HG03571 (cell line): Measurements from ENCODE around the gene WHAMM.
"Not testable (repeated sequence)": the region's sequence is repeated elsewhere in the genome, so short reads cannot be mapped to it uniquely, and the experiment has no call there.

Experiments
- ATAC-seq: cut with Tn5 transposase; IDR thresholded peaks from one replicate; pipeline ENCODE4 v1.9.1; 2021; ENCODE audit not compliant: unreplicated experiment

The WHAMM gene

GRCh38 chr15:82856397-82857170, 47.2 kb downstream of the WHAMM start:
- no peak for ATAC-seq

- no peak for ATAC-seq
Measured at GRCh38 chr15:82858932-82859331, 49.5 kb downstream of the WHAMM start.

DNA sequence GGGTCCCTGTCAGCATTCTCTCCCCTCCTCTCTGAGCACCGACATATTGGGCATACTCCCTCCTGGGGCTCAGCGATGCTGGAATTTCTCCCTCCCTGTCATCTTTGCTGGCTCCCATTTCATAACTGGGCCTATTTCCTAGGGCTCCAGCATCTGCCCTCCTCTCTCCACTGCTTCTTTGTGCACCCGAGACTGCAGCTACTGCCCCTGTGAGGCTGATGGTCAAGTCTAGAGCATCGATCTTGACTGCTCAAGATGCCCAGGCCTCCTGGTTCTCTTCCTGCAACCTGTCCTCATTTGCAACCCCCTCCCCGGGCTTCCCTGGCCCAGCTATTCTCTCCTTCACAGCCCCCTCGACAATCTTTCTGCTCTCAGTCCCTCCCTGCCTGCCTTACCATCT, 53.5 kb downstream of the WHAMM start:
- ATAC-seq, result no peak

GRCh38 chr15:82864967-82865366, 55.5 kb downstream of the WHAMM start:
- ATAC-seq, result no peak

DNA sequence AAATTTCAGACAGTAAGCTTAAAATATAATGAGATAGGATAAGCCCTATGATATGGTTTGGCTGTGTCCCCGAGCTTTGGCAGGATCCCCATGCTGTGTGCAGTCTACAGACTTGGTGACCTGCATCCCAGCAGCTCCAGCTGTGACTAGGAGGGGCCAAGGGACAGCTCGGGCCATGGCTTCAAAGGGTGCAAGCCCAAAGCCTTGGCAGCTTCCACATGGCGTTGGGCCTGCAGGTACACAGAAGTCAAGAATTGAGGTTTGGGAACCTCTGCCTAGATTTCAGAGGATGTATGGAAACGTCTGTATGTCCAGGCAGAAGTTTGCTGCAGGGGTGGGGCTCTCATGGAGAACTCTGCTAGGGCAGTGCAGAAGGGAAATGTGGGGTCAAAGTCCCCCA, 56.2 kb downstream of the WHAMM start:
- ATAC-seq, result not testable (repeated sequence)

- not testable (repeated sequence) for ATAC-seq
Measured at GRCh38 chr15:82865981-82866380, 56.6 kb downstream of the WHAMM start.

DNA sequence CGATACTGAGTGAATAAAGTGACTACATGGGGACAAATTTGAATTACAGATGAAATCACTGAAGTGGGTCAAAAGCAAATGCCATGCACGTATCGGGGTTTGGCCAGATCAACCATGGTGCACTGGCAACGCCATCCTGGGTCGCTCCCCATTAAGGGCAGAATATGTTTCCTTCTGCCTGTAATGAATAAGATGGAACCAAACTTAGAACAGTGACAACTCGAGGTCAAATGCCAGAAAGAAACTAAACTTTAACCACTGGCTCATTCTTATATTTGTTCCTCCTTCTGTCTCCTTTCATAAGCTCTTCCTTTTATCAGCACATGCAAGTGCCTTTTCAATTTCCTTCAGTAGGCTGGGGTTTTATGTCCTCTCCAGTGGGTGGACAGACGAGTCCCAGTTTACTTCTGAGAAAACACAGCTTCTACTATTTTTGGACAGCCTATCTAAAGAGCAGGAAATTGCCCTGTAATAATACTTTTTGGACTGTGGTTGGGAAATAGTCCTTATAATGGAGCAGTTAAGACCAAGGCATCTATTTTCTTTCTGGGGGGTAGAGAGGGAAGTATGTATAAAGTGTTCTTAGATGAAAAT, 61.4 kb downstream of the WHAMM start:
- ATAC-seq, result no peak

DNA sequence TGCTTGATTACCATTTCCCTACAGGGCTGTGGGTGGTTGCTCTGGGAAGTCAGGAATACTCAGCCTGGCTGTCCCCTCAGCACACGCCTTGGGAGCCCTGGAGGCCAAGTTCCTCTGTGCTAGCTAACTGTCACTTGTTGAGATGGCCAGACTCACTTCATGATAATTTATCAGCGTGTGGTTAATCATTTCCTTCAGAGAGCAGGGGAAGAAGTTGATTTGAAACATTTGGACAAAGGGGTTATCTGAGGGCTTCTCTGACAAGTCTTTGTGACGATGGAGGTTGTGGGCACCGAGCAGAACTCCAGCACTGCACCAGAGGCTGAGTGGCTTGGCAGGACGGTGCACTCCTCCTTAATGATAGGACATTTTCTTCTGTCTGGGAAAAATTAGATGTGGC, 61.9 kb downstream of the WHAMM start:
- ATAC-seq, result no peak

GRCh38 chr15:82871832-82872484, 62.5 kb downstream of the WHAMM start:
- no peak for ATAC-seq

- no peak for ATAC-seq
Measured at GRCh38 chr15:82873000-82873680, 63.7 kb downstream of the WHAMM start.

DNA sequence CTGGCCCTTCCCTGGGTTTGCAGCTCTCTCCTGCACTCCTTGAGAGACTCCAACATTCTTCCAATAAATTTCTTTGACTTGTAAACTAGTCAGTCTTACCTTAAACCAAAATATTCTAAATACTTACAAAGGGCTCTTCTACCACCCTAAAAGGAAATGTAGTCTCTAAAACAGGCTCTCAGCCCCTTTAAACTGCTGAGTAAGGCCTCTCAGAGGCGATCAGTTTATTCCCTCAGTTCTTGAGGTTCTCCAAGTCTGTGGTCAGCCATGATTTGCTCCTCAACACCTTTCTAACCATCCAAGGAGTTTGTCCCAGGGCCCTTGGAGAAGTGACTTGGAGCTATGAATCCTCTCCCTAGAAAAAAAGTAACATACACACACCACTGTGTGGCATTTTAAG, 64.8 kb downstream of the WHAMM start:
- no peak for ATAC-seq

DNA sequence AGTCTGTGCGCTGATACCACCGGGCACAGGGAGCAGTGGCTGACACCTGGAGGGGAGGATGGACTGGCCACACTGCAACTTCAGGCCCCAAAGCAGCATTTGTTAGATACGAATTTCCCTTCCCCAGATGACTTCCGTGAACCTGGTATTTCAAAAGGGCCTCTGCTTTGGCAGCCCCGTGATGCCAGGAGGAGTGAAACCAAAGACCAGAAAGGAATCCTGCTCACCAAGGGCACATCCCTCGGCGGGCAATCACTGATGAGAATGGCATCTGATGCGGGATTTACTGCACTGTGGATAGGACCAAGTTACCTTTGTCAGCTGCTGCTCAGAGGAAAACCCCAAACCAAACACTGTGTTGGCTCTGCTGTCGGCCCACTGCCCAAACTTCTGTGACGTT, 65.5 kb downstream of the WHAMM start:
- no peak for ATAC-seq

DNA sequence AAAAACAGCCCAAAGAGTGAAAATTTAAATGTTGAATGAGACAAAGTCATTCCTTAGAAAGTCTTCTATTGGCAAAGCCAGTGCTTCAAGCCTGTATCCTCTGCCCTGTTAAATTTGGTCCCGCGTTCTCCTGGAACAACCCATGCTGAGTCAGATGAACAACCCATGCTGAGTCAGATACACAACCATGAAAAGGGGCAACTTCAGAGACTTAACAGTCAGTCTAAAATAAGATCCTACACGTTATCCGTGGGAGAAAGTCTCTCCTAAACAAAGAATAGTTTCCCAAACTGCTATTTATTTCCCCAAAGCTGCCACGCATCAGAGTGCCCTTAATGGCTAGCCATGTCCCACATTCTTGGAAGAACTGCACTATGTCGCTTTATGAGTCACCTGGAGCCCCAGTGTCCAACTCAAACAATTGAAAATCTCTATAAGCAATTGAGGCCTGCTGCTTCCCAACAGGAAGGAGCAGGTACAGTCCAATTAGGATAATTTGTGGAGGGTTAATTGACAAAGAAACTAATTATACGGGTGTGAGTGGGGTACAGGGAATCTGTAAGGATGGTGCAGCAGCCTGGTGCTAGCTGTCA, 66.1 kb downstream of the WHAMM start:
- no peak for ATAC-seq

DNA sequence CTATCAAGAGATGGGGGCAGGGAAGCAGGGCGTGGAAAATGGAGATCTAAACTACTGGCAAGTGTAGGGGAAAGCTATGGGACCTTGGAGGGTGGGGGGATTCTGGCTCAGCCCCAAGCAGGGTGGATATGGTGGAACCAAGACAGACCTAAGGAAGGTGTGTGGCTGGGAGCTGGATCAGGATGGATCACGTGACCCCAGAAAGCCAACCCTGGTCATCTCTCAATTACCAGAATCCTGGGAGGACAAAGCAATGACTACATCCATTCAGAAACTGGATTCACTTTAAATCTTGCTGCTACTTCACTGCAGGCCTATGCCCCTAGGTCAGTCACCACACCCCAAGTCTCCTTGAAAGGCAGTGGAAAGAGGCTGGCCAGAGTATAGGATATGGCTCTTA, 68.4 kb downstream of the WHAMM start:
- no peak for ATAC-seq

DNA sequence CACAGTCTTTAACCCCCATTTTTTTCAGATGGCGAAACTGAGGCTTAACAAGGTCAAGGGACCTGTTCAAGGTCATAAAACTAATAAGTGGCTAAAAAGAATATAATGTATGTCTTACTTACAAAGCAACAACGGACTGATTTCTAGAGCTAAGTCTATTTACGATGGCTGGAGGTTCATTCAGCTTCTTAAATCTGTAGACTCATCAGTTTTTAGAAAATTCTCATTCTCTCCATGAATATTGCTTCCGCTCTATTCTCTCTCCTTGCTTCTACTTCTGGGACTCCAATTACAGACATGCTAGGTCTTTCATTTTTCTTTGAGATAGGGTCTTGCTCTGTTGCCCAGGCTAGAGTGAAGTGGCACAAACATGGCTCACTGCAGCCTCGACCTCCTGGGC, 68.9 kb downstream of the WHAMM start:
- ATAC-seq, result no peak

GRCh38 chr15:82880704-82881103, 71.3 kb downstream of the WHAMM start:
- no peak for ATAC-seq

DNA sequence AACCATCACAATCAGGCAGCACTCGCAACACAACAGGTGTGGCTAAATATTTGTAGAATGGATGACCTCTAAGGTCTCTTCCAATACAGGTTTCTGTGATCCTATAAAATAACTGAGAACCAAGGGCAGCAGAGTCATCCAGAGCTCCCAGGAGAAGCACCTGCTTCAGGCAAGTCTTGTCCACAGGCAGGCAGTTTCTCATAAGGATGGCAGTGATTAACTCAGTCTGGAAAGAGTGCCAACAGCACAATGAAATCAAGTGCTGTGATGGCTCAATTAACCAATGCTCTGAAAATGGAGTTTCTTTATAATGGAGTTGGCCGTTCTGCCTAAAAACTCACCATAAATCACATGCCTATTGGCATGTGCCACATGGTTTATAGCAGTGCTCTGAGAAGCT, 72.3 kb downstream of the WHAMM start:
- no peak for ATAC-seq

DNA sequence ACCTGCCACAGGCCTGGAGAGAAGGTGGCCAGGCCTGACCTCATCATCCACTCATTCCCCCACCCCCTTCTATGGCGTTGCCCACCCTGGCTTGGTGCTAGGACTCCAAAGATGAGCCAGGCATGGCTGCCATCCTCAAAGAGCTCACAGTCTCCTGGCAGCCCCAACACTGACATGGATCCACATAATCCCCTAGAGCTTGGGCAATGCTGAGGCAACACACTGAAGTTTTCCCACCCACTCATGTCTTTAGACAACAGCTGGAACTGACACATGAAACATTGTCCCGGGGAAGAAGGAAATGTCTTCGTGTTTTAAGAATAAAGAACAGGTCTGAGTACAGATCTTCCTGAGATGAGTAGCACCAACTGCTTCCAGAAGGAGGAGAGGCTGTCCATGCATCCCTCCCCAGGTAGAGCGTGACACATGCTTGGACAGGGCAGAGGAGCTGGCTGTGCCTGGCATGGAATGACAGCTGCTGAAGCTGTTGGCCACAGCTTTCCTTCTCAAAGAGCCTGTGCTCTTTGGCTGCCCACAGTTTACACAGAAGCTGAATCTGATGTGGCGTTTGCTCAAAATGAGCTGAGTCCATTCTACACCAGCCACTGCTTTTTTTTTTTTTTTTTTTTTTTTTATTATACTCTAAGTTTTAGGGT, 73.0 kb downstream of the WHAMM start:
- ATAC-seq, result no peak
